ENCODE data around the gene TEAD2. TPM values are rescaled to one million over a fixed set of nuclear protein-coding genes. Genes with fewer than 3 reads are reported as not detected.
A peak's percentile ranks its signal among the peaks of the same experiment; 100 is the strongest.

The TEAD2 gene
- total and polyA plus RNA-seq, 4 donors = 21.9 to 40.0 (median 31.5) TPM

DNA sequence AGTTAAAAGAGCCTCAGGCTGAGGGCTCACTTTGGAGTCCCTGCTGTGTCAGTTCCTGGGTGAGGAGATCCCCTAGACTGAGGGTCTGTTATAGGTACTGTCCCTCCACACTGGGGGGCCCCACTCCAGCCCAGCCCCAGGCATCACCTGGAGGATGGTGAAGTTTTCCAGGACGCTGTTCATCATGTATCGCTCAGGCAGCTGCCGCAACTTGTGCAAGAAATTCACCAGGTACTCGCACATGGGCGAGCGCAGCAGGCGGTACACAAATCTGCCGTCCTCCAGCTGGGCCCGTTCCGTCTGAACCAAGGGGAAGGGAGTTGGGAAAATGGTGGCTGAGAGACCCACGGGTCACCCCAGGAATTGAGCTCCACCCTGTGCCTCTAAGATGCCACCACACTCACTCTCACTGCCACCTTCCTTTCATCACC, 19.9 kb downstream of the TEAD2 start:
- no peak overlapping the region for H3K27ac ChIP-seq (ENCODE audit: low read depth in 1 of 2, low read length in 1 of 2)
- ATAC-seq (ENCODE audit: insufficient read depth, low FRiP score) (no peak), DNase-seq (no peak)
- H3K36me3 ChIP-seq (ENCODE audit: control insufficient read depth in 4 of 4, insufficient read depth in 4 of 4, low read length in 4 of 4) = peaks cover 23 to 43% (median 37%) of the 10 kb centered on the region in 4 donors
- H3K4me1 ChIP-seq (ENCODE audit: control insufficient read depth in 5 of 5, insufficient read depth in 5 of 5, low read length in 5 of 5) = peaks cover 0 to 23% (median 9%) of the 10 kb centered on the region in 5 donors
- WGBS, 2 donors = 90 to 94% methylated on average over 11 of the region's 11 CpGs
- H3K27me3 ChIP-seq (ENCODE audit: control insufficient read depth in 3 of 3, insufficient read depth in 3 of 3, low read length in 2 of 3) = no peaks in the 10 kb centered on the region
- no peak overlapping the region for H3K4me3 ChIP-seq
- no peaks in the 10 kb centered on the region for H3K9me3 ChIP-seq (ENCODE audit: control insufficient read depth in 4 of 4, insufficient read depth in 3 of 4, low read length in 3 of 4)
- no peak overlapping the region for H3K9ac ChIP-seq (ENCODE audit: insufficient read depth in 1 of 2, low read length in 2 of 2)
- TF ChIP-seq, protein P1, sequence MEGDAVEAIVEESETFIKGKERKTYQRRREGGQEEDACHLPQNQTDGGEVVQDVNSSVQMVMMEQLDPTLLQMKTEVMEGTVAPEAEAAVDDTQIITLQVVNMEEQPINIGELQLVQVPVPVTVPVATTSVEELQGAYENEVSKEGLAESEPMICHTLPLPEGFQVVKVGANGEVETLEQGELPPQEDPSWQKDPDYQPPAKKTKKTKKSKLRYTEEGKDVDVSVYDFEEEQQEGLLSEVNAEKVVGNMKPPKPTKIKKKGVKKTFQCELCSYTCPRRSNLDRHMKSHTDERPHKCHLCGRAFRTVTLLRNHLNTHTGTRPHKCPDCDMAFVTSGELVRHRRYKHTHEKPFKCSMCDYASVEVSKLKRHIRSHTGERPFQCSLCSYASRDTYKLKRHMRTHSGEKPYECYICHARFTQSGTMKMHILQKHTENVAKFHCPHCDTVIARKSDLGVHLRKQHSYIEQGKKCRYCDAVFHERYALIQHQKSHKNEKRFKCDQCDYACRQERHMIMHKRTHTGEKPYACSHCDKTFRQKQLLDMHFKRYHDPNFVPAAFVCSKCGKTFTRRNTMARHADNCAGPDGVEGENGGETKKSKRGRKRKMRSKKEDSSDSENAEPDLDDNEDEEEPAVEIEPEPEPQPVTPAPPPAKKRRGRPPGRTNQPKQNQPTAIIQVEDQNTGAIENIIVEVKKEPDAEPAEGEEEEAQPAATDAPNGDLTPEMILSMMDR (IDR thresholded peaks at IDR 0.05; ENCODE audit: control extremely low read depth, extremely low read depth) = no peak

DNA sequence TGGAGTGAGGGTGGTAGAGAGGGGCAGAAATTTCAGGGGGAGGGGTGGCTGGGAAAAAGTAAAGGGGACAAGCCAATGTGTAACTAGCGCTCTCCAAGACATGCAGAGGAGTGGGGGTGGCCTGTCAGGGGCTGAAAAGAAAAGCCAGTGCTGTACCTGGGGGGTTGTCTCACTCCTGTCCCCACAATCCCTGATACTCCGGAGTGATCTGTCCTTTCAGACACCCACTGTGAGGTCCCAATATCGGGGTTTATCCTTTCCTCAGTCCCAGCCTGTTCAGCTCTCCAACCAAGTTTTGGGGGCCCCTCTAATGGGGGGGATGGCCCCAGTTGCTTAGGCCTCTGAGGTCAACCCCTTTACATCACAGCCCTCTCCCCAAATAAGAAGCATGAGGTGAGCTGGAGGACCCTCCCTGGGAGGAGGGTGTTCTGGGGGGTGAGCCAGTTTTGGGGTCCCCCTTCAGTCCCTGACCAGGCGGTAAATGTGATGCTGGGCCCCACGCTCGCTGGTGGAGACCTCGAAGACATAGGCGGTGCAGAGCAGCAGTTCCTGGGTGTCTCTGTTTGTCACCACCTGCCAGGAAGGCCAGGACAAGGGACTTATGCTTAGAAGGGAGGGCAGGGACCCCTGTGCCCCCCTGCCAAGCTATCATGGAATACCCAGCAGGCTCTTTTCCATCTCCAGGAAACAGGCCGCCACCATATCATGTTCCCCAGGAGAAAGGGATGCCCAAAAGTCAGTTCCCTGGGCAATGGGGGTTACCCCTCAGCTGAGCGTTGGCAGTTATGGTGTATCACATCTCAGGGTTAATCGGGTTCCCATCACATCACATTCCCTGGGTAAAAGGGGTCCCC, 21.1 kb downstream of the TEAD2 start:
- Histone ChIP-seq H3K9me3 (ENCODE audit: control insufficient read depth in 4 of 4, insufficient read depth in 3 of 4, low read length in 3 of 4) (no peaks in the 10 kb centered on the region), H3K27me3 (ENCODE audit: control insufficient read depth in 3 of 3, insufficient read depth in 3 of 3, low read length in 2 of 3) (no peaks in the 10 kb centered on the region), H3K9ac (ENCODE audit: insufficient read depth in 1 of 2, low read length in 2 of 2) (no peak overlapping the region), H3K4me3 (no peak overlapping the region), H3K4me1 (ENCODE audit: control insufficient read depth in 5 of 5, insufficient read depth in 5 of 5, low read length in 5 of 5) (peaks cover 0 to 23% (median 9%) of the 10 kb centered on the region in 5 donors), H3K27ac (ENCODE audit: low read depth in 1 of 2, low read length in 1 of 2) (peak overlapping the region in 1 of 2 donors; percentile 67), H3K36me3 (ENCODE audit: control insufficient read depth in 4 of 4, insufficient read depth in 4 of 4, low read length in 4 of 4) (peaks cover 12 to 37% (median 28%) of the 10 kb centered on the region in 4 donors)
- WGBS, 2 donors = 93 to 95% methylated on average over 11 of the region's 11 CpGs
- TF ChIP-seq, protein P1 (IDR thresholded peaks at IDR 0.05; ENCODE audit: control extremely low read depth, extremely low read depth) = no peak
- ATAC-seq (ENCODE audit: insufficient read depth, low FRiP score) (no peak), DNase-seq (no peak)

DNA sequence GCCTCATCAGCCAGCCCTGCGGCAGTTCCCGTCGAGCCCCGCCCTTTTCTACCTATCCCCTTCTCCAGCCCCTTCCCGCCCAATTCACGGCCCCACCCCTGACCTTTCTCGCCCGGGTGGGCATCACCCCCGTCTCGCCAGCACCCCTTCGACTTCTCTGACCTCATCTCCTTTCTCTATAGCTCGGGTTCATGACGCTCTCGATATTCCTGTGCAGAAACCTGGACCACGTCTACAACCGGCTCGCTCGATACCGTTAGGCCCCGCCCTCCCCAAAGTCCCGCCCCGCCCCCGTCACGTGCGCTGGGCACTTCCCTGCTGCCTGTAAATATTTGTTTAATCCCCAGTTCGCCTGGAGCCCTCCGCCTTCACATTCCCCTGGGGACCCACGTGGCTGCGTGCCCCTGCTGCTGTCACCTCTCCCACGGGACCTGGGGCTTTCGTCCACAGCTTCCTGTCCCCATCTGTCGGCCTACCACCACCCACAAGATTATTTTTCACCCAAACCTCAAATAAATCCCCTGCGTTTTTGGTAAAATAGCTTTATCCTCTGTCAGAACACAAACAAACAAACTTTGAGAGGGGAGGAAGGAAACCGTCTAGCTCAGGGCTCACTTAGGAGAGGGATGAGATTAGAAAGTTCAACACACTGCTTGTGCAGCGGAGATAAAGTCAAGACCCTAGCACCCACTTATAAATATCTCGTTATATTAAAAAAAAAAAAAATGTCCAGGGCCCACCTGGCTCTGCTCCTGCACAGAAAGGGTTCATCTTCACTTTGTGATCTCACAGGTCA, 21.9 kb downstream of the TEAD2 start:
- Histone ChIP-seq H3K9me3 (ENCODE audit: control insufficient read depth in 4 of 4, insufficient read depth in 3 of 4, low read length in 3 of 4) (no peaks in the 10 kb centered on the region), H3K36me3 (ENCODE audit: control insufficient read depth in 4 of 4, insufficient read depth in 4 of 4, low read length in 4 of 4) (peaks cover 12 to 33% (median 28%) of the 10 kb centered on the region in 4 donors), H3K27ac (ENCODE audit: low read depth in 1 of 2, low read length in 1 of 2) (peak overlapping the region; percentile 63 to 94), H3K27me3 (ENCODE audit: control insufficient read depth in 3 of 3, insufficient read depth in 3 of 3, low read length in 2 of 3) (no peaks in the 10 kb centered on the region), H3K9ac (ENCODE audit: insufficient read depth in 1 of 2, low read length in 2 of 2) (no peak overlapping the region), H3K4me1 (ENCODE audit: control insufficient read depth in 5 of 5, insufficient read depth in 5 of 5, low read length in 5 of 5) (peaks cover 0 to 23% (median 9%) of the 10 kb centered on the region in 5 donors), H3K4me3 (peak overlapping the region; percentile 19)
- 23 to 41% methylated on average over 36 of the region's 36 CpGs for WGBS, 2 donors
- peak; percentile 63 to 78 (median 74) for DNase-seq
- TF ChIP-seq, protein P1 (IDR thresholded peaks at IDR 0.05; ENCODE audit: control extremely low read depth, extremely low read depth) = no peak
- peak; percentile 32 for ATAC-seq (ENCODE audit: insufficient read depth, low FRiP score)
